Activated T-cell treated with anti-CD3 and anti-CD28 coated beads, Interleukin-2, amount 50 U/mL, for 24 hours (primary cell): ENCODE results near the gene ANKRD55.
A peak's percentile ranks its signal among the peaks of the same experiment; 100 is the strongest.
"Not testable (repeated sequence)": the region's sequence is repeated elsewhere in the genome, so short reads cannot be mapped to it uniquely, and the experiment has no call there.

Experiments used
- DNase-seq: peaks from one replicate; pipeline ENCODE4 v3.0.0-alpha.2; 2020
- H3K27ac Mint-ChIP-seq: 2 replicates; pipeline ENCODE4 v1.8.0; 2020; ENCODE audit warnings: mild to moderate bottlenecking, mixed read lengths
- H3K27me3 Mint-ChIP-seq: 2 replicates; pipeline ENCODE4 v1.8.0; 2020; ENCODE audit warnings: mixed read lengths
- H3K36me3 Mint-ChIP-seq: 2 replicates; pipeline ENCODE4 v1.8.0; 2020; ENCODE audit warnings: low read depth, mixed read lengths
- H3K4me1 Mint-ChIP-seq: 2 replicates; pipeline ENCODE4 v1.8.0; 2020; ENCODE audit warnings: low read depth, mixed read lengths
- H3K4me3 Mint-ChIP-seq: 2 replicates; pipeline ENCODE4 v1.8.0; 2020; ENCODE audit warnings: mild to moderate bottlenecking, moderate library complexity, mixed read lengths
- H3K9me3 Mint-ChIP-seq: 2 replicates; pipeline ENCODE4 v1.8.0; 2020; ENCODE audit warnings: mixed read lengths

Gene ANKRD55

DNA sequence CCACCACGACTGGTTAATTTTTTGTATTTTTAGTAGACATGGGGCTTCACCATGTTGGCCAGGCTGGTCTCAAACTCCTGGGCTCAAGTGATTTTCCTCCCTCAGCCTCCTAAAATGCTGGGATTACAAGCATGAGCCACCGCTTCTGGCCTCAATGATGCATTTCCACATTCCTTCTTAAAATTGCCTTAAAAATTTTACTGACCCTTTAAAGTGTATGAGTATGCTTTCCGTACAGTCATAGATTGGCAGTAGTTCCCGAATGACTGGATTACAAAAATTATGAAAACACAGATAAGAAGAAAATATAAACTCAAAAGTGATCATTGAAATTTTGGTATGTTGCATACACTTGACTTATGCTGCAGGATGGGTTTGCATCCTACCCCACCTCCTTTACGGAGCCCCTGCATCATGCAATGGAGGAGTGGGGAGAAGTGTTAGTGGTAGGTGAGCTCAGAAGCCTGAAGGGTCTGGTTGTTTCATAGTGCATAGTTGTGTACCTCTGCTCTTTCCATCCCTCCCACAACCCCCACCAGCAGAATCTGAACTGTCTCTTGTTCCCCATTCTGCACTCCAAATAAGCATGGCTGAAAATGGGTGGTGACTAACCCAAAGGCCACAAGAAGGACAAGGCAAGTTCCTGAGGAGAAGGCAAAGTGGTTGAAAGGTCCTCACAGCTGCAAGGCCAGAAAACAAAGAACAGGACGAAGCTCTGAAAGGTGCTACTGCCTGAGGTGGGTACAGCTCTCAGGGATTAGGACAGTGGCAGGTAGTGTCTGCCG, 26.8 kb downstream of the ANKRD55 start:
- H3K27me3 Mint-ChIP-seq = no peaks in the 10 kb centered on the region
- H3K9me3 Mint-ChIP-seq = peaks cover 2% of the 10 kb centered on the region
- no peak overlapping the region for H3K4me3 Mint-ChIP-seq
- H3K27ac Mint-ChIP-seq = no peak overlapping the region
- H3K36me3 Mint-ChIP-seq = no peaks in the 10 kb centered on the region
- DNase-seq = no peak
- H3K4me1 Mint-ChIP-seq = peaks cover 15% of the 10 kb centered on the region

GRCh38 chr5:56203936-56204335, 29.2 kb downstream of the ANKRD55 start:
- peaks cover 25% of the 10 kb centered on the region for H3K4me1 Mint-ChIP-seq
- H3K9me3 Mint-ChIP-seq, H3K27ac Mint-ChIP-seq, DNase-seq, H3K36me3 Mint-ChIP-seq, H3K4me3 Mint-ChIP-seq, H3K27me3 Mint-ChIP-seq: not testable (repeated sequence)

DNA sequence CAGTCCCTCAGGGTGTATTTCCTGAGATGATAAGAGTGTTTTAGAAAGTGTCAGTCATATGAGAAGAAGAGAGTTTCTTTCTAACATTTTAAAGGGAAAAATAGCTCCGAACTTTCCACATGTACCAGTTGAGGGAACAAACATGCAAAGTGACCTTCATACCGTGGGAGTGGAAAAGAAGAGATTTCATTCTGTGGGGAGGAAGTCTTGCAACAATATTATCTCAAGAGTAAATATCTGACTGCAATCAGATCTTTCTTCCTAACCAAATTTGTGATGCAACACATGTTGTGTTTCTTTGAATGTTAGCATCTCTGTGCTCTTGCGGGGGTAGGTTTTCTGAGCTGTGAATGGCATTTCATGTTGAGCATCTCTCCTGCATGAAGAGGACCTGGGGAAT, 30.6 kb downstream of the ANKRD55 start:
- DNase-seq = no peak

DNA sequence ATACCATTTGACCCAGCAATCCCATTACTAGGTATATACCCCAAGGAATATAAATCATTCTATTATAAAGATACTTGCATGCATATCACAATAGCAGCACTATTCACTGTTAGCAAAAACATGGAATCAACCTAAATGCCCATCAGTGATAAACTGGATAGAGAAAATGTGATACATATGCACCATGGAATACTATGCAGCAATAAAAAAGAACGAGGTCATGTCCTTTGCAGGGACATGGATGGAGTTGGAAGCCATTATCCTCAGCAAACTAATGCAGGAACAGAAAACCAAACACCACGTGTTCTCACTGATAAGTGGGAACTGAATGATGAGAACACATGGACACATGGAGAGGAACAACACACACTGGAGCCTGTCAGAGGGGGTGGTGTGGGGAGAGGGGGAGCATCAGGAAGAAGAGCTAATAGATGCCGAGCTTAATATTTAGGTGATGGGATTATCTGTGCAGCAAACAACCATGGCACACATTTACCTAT, 31.3 kb downstream of the ANKRD55 start:
- not testable (repeated sequence) for H3K9me3 Mint-ChIP-seq, DNase-seq, H3K4me3 Mint-ChIP-seq, H3K27me3 Mint-ChIP-seq, H3K27ac Mint-ChIP-seq, H3K36me3 Mint-ChIP-seq
- H3K4me1 Mint-ChIP-seq = peaks cover 25% of the 10 kb centered on the region

More for the DNA sequence above, 30.6 kb downstream of the ANKRD55 start:
- peak overlapping the region; percentile 42 for H3K27ac Mint-ChIP-seq
- H3K4me3 Mint-ChIP-seq = no peak overlapping the region
- no peaks in the 10 kb centered on the region for H3K36me3 Mint-ChIP-seq
- no peaks in the 10 kb centered on the region for H3K27me3 Mint-ChIP-seq
- H3K9me3 Mint-ChIP-seq = peaks cover 2% of the 10 kb centered on the region
- peaks cover 25% of the 10 kb centered on the region for H3K4me1 Mint-ChIP-seq

DNA sequence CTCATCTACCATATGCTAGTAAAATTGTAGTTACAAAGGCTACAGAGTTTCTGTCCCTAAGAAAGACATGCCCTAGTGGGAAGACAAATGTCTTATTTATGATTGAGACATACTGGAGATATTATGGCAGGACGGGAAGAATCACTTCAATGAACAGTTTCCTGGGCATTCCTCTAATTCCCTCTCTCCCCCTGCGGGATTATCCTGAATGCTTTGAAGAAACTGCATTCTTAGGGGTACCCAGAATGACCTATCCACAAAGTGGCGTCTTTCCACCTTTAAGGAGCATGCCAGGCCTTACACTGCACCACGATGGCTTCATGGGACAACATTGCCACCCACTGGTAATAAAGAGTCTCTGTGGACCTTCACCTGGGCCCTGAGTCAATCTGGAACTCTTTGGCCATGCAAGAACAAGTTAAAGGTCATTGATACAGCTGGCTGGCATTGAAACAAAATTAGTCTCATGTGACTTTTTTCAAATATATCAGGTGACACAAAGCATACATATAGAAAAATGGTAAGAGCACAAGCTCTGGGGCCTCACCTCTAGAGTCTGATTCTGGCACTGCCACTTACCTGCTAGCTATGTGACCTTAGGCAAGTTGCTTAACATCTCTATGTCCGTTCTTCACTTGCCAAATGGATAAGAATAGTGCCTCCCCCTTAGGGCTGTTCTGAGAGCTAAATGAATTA, 32.0 kb downstream of the ANKRD55 start:
- H3K27me3 Mint-ChIP-seq = no peaks in the 10 kb centered on the region
- H3K36me3 Mint-ChIP-seq = no peaks in the 10 kb centered on the region
- H3K4me1 Mint-ChIP-seq = peaks cover 25% of the 10 kb centered on the region
- no peak overlapping the region for H3K4me3 Mint-ChIP-seq
- peak; percentile 53 for DNase-seq
- H3K9me3 Mint-ChIP-seq = peaks cover 2% of the 10 kb centered on the region
- peak overlapping the region; percentile 46 for H3K27ac Mint-ChIP-seq

- Mint-ChIP-seq H3K36me3 (no peaks in the 10 kb centered on the region), H3K4me3 (no peak overlapping the region), H3K27me3 (no peaks in the 10 kb centered on the region), H3K27ac (no peak overlapping the region), H3K4me1 (peaks cover 13% of the 10 kb centered on the region), H3K9me3 (no peaks in the 10 kb centered on the region)
- DNase-seq = no peak
Measured at GRCh38 chr5:56195016-56195415, 38.1 kb downstream of the ANKRD55 start.

GRCh38 chr5:56192246-56192645, 40.9 kb downstream of the ANKRD55 start:
- Mint-ChIP-seq H3K4me1 (peaks cover 13% of the 10 kb centered on the region), H3K27me3 (no peaks in the 10 kb centered on the region), H3K27ac (no peak overlapping the region), H3K36me3 (no peaks in the 10 kb centered on the region), H3K4me3 (no peak overlapping the region), H3K9me3 (no peaks in the 10 kb centered on the region)
- no peak for DNase-seq

DNA sequence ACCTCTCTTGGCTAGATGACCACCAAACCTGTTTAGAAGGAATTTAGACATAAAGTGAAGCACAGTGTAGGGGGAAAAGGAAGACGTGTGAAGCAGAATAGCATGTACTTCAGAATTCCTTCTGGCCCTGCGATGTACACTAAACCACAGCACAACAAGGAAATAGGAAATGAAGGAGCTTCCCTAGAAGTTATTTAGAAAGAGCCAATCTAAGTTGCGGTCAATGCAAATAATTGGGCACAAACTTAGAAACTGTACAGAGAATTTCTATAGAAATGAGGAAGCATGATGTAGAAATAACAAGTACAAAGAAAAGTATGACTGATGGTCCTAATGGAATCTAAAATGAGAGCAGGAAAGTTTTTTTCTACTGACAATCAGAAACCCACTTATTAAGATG, 41.5 kb downstream of the ANKRD55 start:
- Mint-ChIP-seq H3K27ac (no peak overlapping the region), H3K4me3 (no peak overlapping the region), H3K27me3 (no peaks in the 10 kb centered on the region)

DNA sequence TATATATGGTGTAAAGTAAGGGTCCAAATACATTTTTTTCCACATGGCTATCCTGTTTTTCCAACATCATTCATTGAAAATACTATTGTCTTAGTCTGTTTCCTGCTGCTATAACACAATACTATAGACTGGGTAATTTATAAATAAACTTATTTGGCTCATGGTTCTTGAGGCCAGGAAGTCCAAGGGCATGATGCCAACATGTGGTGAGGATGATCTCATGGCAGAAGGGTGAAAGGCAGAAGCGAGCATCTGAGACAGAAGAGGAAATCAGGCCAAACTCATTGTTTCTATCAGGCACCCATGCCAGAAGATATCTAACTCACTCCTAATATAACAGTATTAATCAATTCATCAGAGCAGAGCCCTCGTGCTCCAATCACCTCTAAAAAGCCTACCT, 42.6 kb downstream of the ANKRD55 start:
- Mint-ChIP-seq H3K9me3 (no peaks in the 10 kb centered on the region), H3K36me3 (no peaks in the 10 kb centered on the region), H3K4me1 (peaks cover 13% of the 10 kb centered on the region), H3K4me3 (no peak overlapping the region), H3K27ac (no peak overlapping the region), H3K27me3 (no peaks in the 10 kb centered on the region)
- DNase-seq = no peak

More for the DNA sequence above, 41.5 kb downstream of the ANKRD55 start:
- H3K4me1 Mint-ChIP-seq = peaks cover 13% of the 10 kb centered on the region
- no peak for DNase-seq
- no peaks in the 10 kb centered on the region for H3K9me3 Mint-ChIP-seq
- no peaks in the 10 kb centered on the region for H3K36me3 Mint-ChIP-seq

DNA sequence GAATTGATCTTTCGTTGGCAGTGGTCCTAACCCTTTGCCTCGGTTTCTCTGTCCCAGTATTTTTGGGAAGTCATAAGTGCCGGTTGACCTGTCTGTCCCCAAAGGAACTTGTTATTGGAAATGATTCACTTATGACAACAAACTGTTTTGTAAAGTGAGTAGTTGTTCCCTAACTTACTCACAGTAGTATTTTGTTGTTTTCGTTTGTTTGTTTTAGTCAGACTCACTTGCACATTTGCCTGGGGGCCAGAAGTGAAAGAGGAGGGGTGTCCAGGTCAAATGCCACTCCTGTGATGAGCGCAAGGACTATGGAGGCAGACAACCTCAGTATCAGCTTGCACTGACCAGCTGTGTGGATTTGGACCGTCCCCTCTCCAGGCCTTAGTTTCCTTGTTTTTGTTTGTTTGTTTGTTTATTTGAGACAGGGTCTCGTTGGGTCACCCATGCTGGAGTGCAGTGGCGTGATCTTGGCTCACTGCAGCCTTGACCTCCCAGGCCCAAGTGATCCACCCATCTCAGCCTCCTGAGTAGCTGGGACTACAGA, 47.3 kb downstream of the ANKRD55 start:
- Mint-ChIP-seq H3K27ac (no peak overlapping the region), H3K27me3 (no peaks in the 10 kb centered on the region), H3K9me3 (no peaks in the 10 kb centered on the region), H3K4me3 (no peak overlapping the region), H3K36me3 (no peaks in the 10 kb centered on the region), H3K4me1 (peaks cover 14% of the 10 kb centered on the region)
- DNase-seq = no peak

DNA sequence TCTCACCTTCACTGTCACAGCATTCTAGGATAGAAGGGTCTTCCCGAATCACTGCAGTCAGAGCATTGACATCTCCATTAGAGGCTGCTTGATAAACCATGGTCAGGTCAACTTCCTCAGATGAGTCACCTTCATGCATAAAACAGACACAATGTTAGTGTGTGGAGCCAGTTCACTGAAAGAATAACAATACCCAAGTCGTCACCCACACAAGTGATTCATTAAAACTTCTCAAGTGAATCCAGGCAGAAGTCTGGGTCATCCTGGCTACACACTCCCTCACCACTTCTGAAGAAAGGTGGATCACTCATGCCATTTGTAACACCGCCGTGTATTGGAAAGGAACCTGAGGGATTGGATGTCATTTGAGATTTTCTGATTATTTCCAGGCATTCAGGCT, 49.6 kb downstream of the ANKRD55 start:
- Mint-ChIP-seq H3K27me3 (no peaks in the 10 kb centered on the region), H3K4me1 (peaks cover 7% of the 10 kb centered on the region), H3K4me3 (no peak overlapping the region), H3K36me3 (no peaks in the 10 kb centered on the region), H3K9me3 (no peaks in the 10 kb centered on the region), H3K27ac (no peak overlapping the region)
- no peak for DNase-seq

- H3K9me3 Mint-ChIP-seq = no peaks in the 10 kb centered on the region
- no peak overlapping the region for H3K27ac Mint-ChIP-seq
- H3K27me3 Mint-ChIP-seq = no peaks in the 10 kb centered on the region
- H3K36me3 Mint-ChIP-seq = no peaks in the 10 kb centered on the region
- no peak for DNase-seq
- peaks cover 17% of the 10 kb centered on the region for H3K4me1 Mint-ChIP-seq
- no peak overlapping the region for H3K4me3 Mint-ChIP-seq
Measured at GRCh38 chr5:56179442-56179841, 53.7 kb downstream of the ANKRD55 start.

GRCh38 chr5:56178823-56179222, 54.3 kb downstream of the ANKRD55 start:
- H3K27ac Mint-ChIP-seq = no peak overlapping the region

DNA sequence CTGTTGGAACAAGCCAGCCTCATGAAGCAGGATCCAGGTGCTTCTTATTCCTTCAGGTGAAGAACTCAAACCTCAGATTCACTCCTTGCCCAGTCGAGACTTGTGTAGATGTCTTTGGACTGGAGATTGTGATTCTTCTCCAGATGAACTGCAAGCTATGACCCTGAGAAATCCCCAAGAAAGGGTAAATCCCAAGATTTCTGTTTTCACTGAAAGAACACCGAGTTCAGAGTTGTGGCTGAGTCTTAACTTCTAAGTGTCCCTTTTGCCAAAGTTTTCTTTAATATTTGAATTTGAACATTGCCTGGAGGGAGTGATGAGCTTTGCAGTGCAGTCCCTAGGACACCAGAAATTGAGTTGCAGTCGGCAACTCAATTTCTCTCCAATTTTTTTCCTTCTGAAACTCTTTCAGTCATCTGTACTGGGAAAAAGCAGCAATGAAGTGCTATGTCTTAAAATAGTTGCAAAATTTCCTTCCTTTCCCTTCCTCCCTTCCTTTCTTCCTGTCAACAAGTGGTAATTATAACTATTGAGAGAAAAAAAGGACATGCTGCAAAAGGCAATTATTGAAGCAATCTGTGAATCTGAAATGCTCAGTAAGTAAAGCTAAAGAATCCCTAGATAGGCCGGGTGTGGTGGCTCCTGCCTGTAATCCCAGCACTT, 56.1 kb downstream of the ANKRD55 start:
- Mint-ChIP-seq H3K36me3 (no peaks in the 10 kb centered on the region), H3K4me1 (peaks cover 21% of the 10 kb centered on the region), H3K9me3 (no peaks in the 10 kb centered on the region), H3K27ac (no peak overlapping the region), H3K27me3 (no peaks in the 10 kb centered on the region), H3K4me3 (no peak overlapping the region)
- no peak for DNase-seq

More at GRCh38 chr5:56178823-56179222, 54.3 kb downstream of the ANKRD55 start:
- no peak for DNase-seq
- H3K9me3 Mint-ChIP-seq = no peaks in the 10 kb centered on the region
- no peak overlapping the region for H3K4me3 Mint-ChIP-seq
- no peaks in the 10 kb centered on the region for H3K27me3 Mint-ChIP-seq
- no peaks in the 10 kb centered on the region for H3K36me3 Mint-ChIP-seq
- H3K4me1 Mint-ChIP-seq = peaks cover 16% of the 10 kb centered on the region
